Posterior cingulate gyrus (tissue), 11 donors: ENCODE measurements around the gene EXOG.

Experiments
- DNase-seq, 10 donors: peaks; one replicate each; pipeline versions ENCODE4 v3.0.0 to v3.0.0-alpha.2; 2020 to 2021; ENCODE audit warnings: mixed read lengths in 3 of 10
- intact Hi-C: fragments of 100-400 bp; cut with DNase I; formaldehyde crosslinking; loops from one replicate; pipeline ENCODE4 v1.15.1; 2023

Gene EXOG

GRCh38 chr3:38538773-38539353 is 42.7 kb downstream of the EXOG start:
- no peak for DNase-seq

GRCh38 chr3:38541806-38542205 is 45.7 kb downstream of the EXOG start:
- DNase-seq: no peak
- intact Hi-C loops: no loop called here

More at GRCh38 chr3:38538773-38539353, 42.7 kb downstream of the EXOG start:
- intact Hi-C loops: no loop called here

GRCh38 chr3:38542401-38543298 is 46.5 kb downstream of the EXOG start:
- intact Hi-C loops: no loop called here
- DNase-seq: no peak

GRCh38 chr3:38543586-38543985 is 47.4 kb downstream of the EXOG start:
- peak in 1 of 10 donors; percentile 79 for DNase-seq
- intact Hi-C loops: no loop called here

GRCh38 chr3:38544926-38545325 is 48.8 kb downstream of the EXOG start:
- no peak for DNase-seq
- intact Hi-C loops: no loop called here

- DNase-seq: no peak
- intact Hi-C loops: no loop called here
Observed at GRCh38 chr3:38545550-38545949, 49.4 kb downstream of the EXOG start.

- DNase-seq: no peak
- intact Hi-C loops: no loop called here
Observed at GRCh38 chr3:38545983-38546382, 49.8 kb downstream of the EXOG start.

GRCh38 chr3:38548154-38548931 is 52.2 kb downstream of the EXOG start:
- intact Hi-C loops: no loop called here
- no peak for DNase-seq

- DNase-seq: no peak
- intact Hi-C loops: no loop called here
Observed at GRCh38 chr3:38549082-38549481, 52.9 kb downstream of the EXOG start.

- no peak for DNase-seq
- intact Hi-C loops: no loop called here
Observed at GRCh38 chr3:38549486-38549885, 53.3 kb downstream of the EXOG start.

GRCh38 chr3:38549957-38550840 is 54.1 kb downstream of the EXOG start:
- peak in 1 of 10 donors; percentile 21 for DNase-seq
- intact Hi-C loops: no loop called here

GRCh38 chr3:38551026-38551832 is 55.1 kb downstream of the EXOG start:
- peak in 1 of 10 donors; percentile 33 for DNase-seq
- intact Hi-C loops: no loop called here

- DNase-seq: peak in 1 of 10 donors; percentile 4
- intact Hi-C loops: no loop called here
Observed at GRCh38 chr3:38552364-38552763, 56.2 kb downstream of the EXOG start.

- DNase-seq: no peak
- intact Hi-C loops: no loop called here
Observed at GRCh38 chr3:38553071-38553470, 56.9 kb downstream of the EXOG start.

- DNase-seq: peak in 1 of 10 donors; percentile 24
- intact Hi-C loops: no loop called here
Observed at GRCh38 chr3:38554127-38554827, 58.1 kb downstream of the EXOG start.

GRCh38 chr3:38555149-38555840 is 59.2 kb downstream of the EXOG start:
- intact Hi-C loops: no loop called here
- DNase-seq: peak in 1 of 10 donors; percentile 44

- peak in 1 of 10 donors; percentile 31 for DNase-seq
Observed at GRCh38 chr3:38555926-38556325, 59.8 kb downstream of the EXOG start.

More at GRCh38 chr3:38555926-38556325, 59.8 kb downstream of the EXOG start:
- intact Hi-C loops: no loop called here
